Stimulated activated naive CD4-positive, alpha-beta T cell treated with Interleukin-2 at 50 U/mL for 16 hours (primary cell): Measurements from ENCODE around the gene ANKRD31.

Source experiments
- DNase-seq: peaks from one replicate; lab custom pipeline; 2025; lab: John Stamatoyannopoulos, UW

The ANKRD31 gene

GRCh38 chr5:75031366-75031765 is 205.3 kb downstream of the ANKRD31 start:
- DNase-seq = no peak

- DNase-seq = no peak
Measured at GRCh38 chr5:75028090-75028489, 208.6 kb downstream of the ANKRD31 start.

GRCh38 chr5:75023368-75024159 is 213.1 kb downstream of the ANKRD31 start:
- DNase-seq = no peak

- no peak for DNase-seq
Measured at GRCh38 chr5:75021800-75022199, 214.9 kb downstream of the ANKRD31 start.

- no peak for DNase-seq
Measured at GRCh38 chr5:75021219-75021618, 215.5 kb downstream of the ANKRD31 start.

GRCh38 chr5:75020016-75020656 is 216.5 kb downstream of the ANKRD31 start:
- DNase-seq = no peak

- no peak for DNase-seq
Measured at GRCh38 chr5:75018805-75019587, 217.7 kb downstream of the ANKRD31 start.
